ENCODE measurements around the gene PROSER2.

- TF ChIP-seq, protein P1, sequence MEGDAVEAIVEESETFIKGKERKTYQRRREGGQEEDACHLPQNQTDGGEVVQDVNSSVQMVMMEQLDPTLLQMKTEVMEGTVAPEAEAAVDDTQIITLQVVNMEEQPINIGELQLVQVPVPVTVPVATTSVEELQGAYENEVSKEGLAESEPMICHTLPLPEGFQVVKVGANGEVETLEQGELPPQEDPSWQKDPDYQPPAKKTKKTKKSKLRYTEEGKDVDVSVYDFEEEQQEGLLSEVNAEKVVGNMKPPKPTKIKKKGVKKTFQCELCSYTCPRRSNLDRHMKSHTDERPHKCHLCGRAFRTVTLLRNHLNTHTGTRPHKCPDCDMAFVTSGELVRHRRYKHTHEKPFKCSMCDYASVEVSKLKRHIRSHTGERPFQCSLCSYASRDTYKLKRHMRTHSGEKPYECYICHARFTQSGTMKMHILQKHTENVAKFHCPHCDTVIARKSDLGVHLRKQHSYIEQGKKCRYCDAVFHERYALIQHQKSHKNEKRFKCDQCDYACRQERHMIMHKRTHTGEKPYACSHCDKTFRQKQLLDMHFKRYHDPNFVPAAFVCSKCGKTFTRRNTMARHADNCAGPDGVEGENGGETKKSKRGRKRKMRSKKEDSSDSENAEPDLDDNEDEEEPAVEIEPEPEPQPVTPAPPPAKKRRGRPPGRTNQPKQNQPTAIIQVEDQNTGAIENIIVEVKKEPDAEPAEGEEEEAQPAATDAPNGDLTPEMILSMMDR (IDR thresholded peaks at IDR 0.05) = no peak
- TF ChIP-seq POLR2A (IDR thresholded peaks at IDR 0.05) = no peak
- no peak for TF ChIP-seq EP300 (IDR thresholded peaks at IDR 0.05)
These were observed 12.5 kb downstream of the PROSER2 start for GRCh38 chr10:11835704-11836103.

Measured in ovary (tissue), 3 donors.